Skeletal muscle satellite cell (primary cell): Measurements from ENCODE around the gene AKAP13.

Source experiments
- H3K27me3 ChIP-seq: 2 replicates; pipeline ENCODE4 v1.7.0; 2013; ENCODE audit warnings: low read length; ENCODE audit not compliant: control insufficient read depth, insufficient read depth
- H3K36me3 ChIP-seq: 2 replicates; pipeline ENCODE4 v1.7.0; 2013; ENCODE audit warnings: mild to moderate bottlenecking, control low read depth, low read length; ENCODE audit not compliant: insufficient read depth
- H3K4me1 ChIP-seq: 2 replicates; pipeline ENCODE4 v1.7.0; 2013; ENCODE audit warnings: low read length; ENCODE audit not compliant: control insufficient read depth, insufficient read depth
- H3K4me2 ChIP-seq: 2 replicates; pipeline ENCODE4 v1.7.0; 2013; ENCODE audit warnings: mild to moderate bottlenecking, low read length
- H3K4me3 ChIP-seq: 2 replicates; pipeline ENCODE4 v1.7.0; 2013; ENCODE audit warnings: low read length
- H3K9ac ChIP-seq: 2 replicates; pipeline ENCODE4 v1.7.0; 2013; ENCODE audit warnings: mild to moderate bottlenecking, low read depth, low read length, moderate library complexity
- H3K9me3 ChIP-seq: replicated peaks from 2 replicates; pipeline ENCODE4 v1.7.0; 2013; ENCODE audit warnings: mild to moderate bottlenecking, control low read depth, low read length

The AKAP13 gene

GRCh38 chr15:85745525-85746150, 365.2 kb downstream of the AKAP13 start:
- no peak overlapping the region for H3K9ac ChIP-seq
- H3K36me3 ChIP-seq = peaks cover 65% of the 10 kb centered on the region
- no peak overlapping the region for H3K4me3 ChIP-seq
- H3K9me3 ChIP-seq = no peaks in the 10 kb centered on the region
- H3K27me3 ChIP-seq = no peaks in the 10 kb centered on the region
- H3K4me2 ChIP-seq = no peak overlapping the region
- peaks cover 26% of the 10 kb centered on the region for H3K4me1 ChIP-seq

- Histone ChIP-seq H3K9ac (no peak overlapping the region), H3K4me3 (no peak overlapping the region), H3K36me3 (peaks cover 57% of the 10 kb centered on the region), H3K27me3 (no peaks in the 10 kb centered on the region), H3K4me1 (peaks cover 27% of the 10 kb centered on the region), H3K4me2 (no peak overlapping the region), H3K9me3 (no peaks in the 10 kb centered on the region)
These were observed 366.2 kb downstream of the AKAP13 start for GRCh38 chr15:85746641-85747040.

DNA sequence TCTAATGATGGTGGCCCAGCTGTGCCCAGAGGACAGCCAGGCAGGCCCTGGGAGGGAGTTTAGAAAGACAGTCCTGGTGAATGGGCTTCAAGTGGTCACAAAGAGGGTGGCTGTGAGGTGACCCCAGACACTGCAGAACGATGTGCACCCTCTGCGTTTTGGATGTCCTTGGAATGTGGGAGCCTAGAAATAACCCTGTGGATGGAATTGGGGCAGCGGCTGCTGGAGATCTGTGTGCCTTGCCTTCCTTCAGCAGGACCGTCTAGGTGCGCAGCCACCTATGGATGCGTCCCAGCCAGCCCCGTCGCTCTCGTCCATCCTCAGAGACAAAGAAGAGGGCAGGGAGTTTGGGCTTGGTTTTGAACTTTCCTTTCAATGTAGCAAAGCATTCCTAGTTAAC, 367.8 kb downstream of the AKAP13 start:
- H3K36me3 ChIP-seq = peaks cover 51% of the 10 kb centered on the region
- no peaks in the 10 kb centered on the region for H3K27me3 ChIP-seq

GRCh38 chr15:85748729-85749128, 368.3 kb downstream of the AKAP13 start:
- Histone ChIP-seq H3K36me3 (peaks cover 46% of the 10 kb centered on the region), H3K4me1 (peaks cover 16% of the 10 kb centered on the region), H3K9me3 (no peaks in the 10 kb centered on the region), H3K27me3 (no peaks in the 10 kb centered on the region), H3K4me2 (no peak overlapping the region), H3K9ac (no peak overlapping the region), H3K4me3 (no peak overlapping the region)

More for the DNA sequence above, 367.8 kb downstream of the AKAP13 start:
- H3K4me3 ChIP-seq = no peak overlapping the region
- no peak overlapping the region for H3K9ac ChIP-seq
- peaks cover 16% of the 10 kb centered on the region for H3K4me1 ChIP-seq
- H3K9me3 ChIP-seq = no peaks in the 10 kb centered on the region
- H3K4me2 ChIP-seq = no peak overlapping the region

DNA sequence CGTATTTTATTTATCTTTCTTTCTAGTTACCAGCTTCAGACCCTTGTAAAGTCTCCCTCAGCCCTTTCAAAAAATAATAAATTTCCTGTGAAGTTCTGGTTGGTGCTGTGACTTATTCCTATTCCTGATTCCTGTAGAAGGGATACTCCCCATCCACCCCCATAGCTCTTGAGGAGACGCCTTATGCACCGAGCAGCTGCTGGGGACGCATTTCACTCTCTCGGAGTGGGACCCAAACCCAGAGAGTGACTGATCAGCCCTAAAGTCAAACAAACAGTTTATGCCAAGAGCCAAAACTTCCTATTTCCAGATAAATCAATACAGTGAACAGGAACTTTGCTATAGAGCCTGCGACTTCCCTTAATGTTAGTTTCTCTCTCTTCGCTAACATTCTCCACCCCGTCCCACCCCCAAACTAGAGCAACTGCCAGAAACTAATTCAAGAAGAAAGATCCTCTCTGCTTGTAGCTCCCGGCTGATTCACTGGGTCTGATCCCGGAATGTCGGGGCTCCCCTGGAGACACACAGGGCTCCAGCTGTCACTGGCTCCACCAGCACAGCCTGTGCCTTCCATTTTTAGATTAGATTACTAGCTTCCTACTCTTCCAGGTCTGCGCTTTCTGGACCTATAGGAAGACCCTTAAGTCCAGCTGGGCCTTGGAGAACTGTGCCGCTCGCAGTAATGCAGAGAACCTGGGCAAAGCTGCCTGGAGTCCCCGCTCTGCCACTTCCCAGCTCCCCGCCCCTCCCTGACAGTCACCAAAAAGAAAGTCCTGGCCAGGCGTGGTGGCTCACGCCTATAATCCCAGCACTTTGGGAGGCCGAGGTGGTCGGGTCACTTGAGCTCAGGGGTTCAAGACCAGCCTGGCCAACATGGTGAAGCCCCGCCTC, 369.1 kb downstream of the AKAP13 start:
- Histone ChIP-seq H3K4me2 (peak overlapping the region; percentile 59), H3K4me3 (peak overlapping the region; percentile 18), H3K9ac (peak overlapping the region; percentile 0), H3K4me1 (peaks cover 16% of the 10 kb centered on the region), H3K9me3 (no peaks in the 10 kb centered on the region), H3K36me3 (peaks cover 39% of the 10 kb centered on the region), H3K27me3 (no peaks in the 10 kb centered on the region)

DNA sequence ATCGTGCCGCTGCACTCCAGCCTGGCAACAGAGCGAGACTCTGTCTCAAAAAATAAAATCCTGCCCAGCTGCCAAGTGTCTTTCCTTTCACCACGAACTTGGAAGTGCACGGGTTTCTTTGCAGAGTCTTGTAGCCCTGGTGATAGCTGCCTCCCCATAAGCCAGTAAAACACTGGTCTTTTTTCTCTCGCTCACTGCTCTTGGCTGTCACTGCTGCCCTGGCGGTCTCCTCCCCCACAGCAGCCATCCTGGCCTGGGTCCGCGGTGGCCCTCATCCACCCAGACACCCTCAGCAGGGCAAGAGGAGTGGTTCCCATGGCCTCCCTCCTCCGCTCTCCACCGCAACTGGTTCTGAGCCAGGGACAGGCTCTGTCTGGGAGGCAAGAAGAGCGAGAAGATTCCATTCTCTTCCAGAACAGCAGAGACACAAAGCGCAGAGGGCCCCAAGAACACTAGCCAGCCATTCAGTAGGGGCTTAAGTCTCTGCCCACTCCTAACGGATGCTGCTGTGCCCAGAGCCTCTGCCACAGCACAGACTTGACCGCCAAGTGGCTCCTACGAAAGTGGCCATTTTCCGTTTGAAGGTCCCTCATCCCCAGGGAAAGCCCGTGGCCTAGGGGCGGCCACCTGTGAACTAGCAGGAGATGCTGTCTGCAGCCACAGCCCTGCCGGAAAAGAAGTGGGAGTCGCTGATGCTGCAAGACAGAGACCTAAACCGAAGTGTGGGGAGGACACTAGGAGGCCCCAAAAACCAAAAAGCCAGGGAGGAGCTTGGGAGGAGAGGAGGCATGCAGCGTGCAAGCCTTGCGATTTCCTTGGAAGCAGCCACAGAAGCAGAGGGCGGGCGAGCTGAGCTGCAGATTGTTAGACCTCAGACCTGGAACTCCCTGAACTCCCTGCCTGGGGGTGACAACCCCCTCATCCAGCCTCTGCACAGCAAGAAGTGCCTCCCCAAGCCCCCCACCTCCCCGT, 370.2 kb downstream of the AKAP13 start:
- Histone ChIP-seq H3K36me3 (peaks cover 28% of the 10 kb centered on the region), H3K9me3 (no peaks in the 10 kb centered on the region), H3K4me1 (peaks cover 16% of the 10 kb centered on the region), H3K27me3 (no peaks in the 10 kb centered on the region), H3K9ac (peak overlapping the region; percentile 0), H3K4me3 (no peak overlapping the region), H3K4me2 (peak overlapping the region; percentile 28)

DNA sequence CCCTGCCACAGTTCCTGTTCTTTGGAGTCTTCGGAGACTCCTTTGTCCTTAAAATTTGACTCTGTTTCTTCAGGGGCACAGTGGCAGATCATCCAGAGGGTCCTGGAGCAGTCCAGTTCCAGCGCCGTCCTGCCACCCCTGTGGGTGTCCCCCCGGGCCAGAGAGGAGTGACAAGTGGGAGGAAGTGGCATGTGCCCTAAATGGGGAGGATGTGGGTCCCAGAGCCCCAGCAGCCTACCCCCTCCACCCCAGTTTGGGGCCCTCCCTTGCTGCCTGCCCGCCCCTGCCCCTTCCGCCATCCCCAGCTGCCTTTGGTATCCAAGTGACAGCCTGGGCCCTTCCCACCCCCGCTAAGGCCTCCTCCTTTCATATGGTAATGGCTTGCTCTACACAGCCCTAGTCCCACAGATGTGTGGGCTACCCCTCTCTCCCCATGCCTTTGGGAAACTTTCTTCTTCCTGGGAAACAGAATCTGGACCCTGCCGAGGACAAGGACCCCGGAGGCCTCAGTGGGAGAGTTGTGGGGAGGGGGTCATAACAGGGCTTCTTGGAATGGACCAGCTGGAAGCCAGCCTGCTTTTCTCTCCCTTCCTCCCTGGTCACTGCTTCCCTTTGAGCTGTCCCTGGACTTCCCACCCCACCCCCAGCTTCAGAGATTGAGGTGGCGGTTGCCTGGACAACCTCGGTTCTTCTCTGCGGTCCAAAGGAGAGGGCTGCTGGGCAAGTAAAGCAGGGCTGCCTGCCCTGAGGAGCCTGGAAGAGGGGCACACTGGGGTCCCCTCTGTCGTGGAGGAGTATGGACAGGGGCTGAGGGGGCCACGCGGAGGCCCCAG, 371.1 kb downstream of the AKAP13 start:
- no peak overlapping the region for H3K9ac ChIP-seq
- H3K4me1 ChIP-seq = peaks cover 16% of the 10 kb centered on the region
- no peak overlapping the region for H3K4me3 ChIP-seq
- no peaks in the 10 kb centered on the region for H3K27me3 ChIP-seq
- H3K36me3 ChIP-seq = peaks cover 20% of the 10 kb centered on the region
- H3K9me3 ChIP-seq = no peaks in the 10 kb centered on the region
- H3K4me2 ChIP-seq = no peak overlapping the region

DNA sequence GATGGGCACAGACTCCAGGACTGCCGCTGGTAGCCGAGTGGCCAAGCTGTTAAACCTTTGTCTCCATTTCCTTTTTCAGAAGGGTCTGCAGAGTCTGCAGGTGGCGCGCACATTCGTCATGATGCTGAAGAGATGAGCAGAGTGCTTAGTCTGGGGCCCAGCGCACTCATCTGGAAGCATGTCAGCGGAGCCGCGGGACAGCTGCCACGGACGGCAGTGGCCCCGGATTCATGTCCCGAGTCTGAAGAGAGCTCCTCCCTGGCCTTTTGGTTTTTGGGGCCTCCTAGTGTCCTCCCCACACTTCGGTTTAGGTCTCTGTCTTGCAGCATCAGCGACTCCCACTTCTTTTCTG, 371.7 kb downstream of the AKAP13 start:
- H3K36me3 ChIP-seq = peaks cover 14% of the 10 kb centered on the region
- H3K9me3 ChIP-seq = no peaks in the 10 kb centered on the region
- no peak overlapping the region for H3K9ac ChIP-seq
- no peak overlapping the region for H3K4me3 ChIP-seq
- no peak overlapping the region for H3K4me2 ChIP-seq
- H3K27me3 ChIP-seq = no peaks in the 10 kb centered on the region
- peaks cover 16% of the 10 kb centered on the region for H3K4me1 ChIP-seq

DNA sequence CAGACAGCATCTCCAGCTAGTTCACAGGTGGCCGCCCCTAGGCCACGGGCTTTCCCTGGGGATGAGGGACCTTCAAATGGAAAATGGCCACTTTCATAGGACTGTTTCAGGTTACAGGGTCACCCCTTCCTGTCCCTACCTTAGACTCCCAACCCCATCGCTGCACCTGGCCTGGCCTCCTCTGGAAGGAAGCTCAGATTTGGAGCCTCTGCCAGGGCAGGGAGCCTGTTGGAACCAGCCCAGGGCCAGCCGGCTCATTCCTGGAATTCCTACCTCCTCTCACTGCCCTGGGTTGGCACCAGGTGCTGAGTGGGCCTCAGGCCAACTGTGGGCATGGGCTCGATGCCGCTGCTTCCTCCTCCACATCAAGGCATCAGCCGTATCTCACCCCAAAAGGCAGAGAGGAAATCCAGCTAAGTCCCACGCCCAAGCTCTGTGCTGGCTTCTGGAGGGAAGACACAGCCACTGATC, 372.1 kb downstream of the AKAP13 start:
- Histone ChIP-seq H3K4me1 (peaks cover 16% of the 10 kb centered on the region), H3K9me3 (no peaks in the 10 kb centered on the region), H3K4me3 (no peak overlapping the region), H3K27me3 (no peaks in the 10 kb centered on the region), H3K9ac (no peak overlapping the region), H3K4me2 (no peak overlapping the region), H3K36me3 (peaks cover 10% of the 10 kb centered on the region)

DNA sequence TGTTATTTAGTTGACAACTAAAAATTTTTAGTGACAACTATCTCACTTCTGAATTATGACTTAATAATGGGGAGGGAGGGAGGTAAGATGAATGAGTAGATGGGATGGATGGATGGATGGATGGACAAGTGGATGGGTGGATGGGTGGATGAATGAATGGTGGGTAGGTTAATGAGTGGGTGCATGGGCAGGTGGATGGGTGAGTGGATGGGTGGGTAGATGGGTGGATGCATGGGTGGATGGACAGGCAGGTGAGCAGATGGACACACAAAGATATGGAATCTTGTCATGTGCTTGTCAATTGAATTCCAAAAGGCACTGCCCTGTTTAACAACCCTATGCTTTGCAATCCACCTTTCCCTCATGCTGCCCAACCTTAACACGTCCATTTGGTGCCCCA, 372.9 kb downstream of the AKAP13 start:
- Histone ChIP-seq H3K9me3 (no peaks in the 10 kb centered on the region), H3K9ac (no peak overlapping the region), H3K4me1 (peaks cover 16% of the 10 kb centered on the region), H3K4me2 (no peak overlapping the region), H3K4me3 (no peak overlapping the region), H3K27me3 (no peaks in the 10 kb centered on the region), H3K36me3 (peaks cover 4% of the 10 kb centered on the region)
